RWPE2 (cell line): ENCODE data around the gene SUPT3H.

Experiments used
- ATAC-seq: fragments of 200-7000 bp; cut with Tn5 transposase; 3 replicates; pipeline ENCODE4 v1.9.1; 2021; ENCODE audit warnings: low read depth
- DNase-seq: peaks from one replicate; pipeline ENCODE4 v3.0.0-alpha.2; 2020; ENCODE audit warnings: low spot score
- H3K27ac ChIP-seq: fragments of 450-650 bp; 2 replicates; pipeline ENCODE4 v1.5.1; 2017; ENCODE audit warnings: mild to moderate bottlenecking; ENCODE audit not compliant: poor library complexity, severe bottlenecking
- H3K27me3 ChIP-seq: fragments of 250-450 bp; sonication (Bioruptor Pico); 2 replicates; pipeline ENCODE4 v1.5.1; 2021; ENCODE audit warnings: mild to moderate bottlenecking, moderate library complexity; ENCODE audit not compliant: insufficient read depth, poor library complexity, severe bottlenecking
- H3K36me3 ChIP-seq: fragments of 250-450 bp; sonication (Bioruptor Pico); 2 replicates; pipeline ENCODE4 v1.5.1; 2020; ENCODE audit warnings: low read depth, mild to moderate bottlenecking, moderate library complexity
- H3K4me1 ChIP-seq: fragments of 250-450 bp; sonication (Bioruptor Pico); 2 replicates; pipeline ENCODE4 v1.5.1; 2021; ENCODE audit warnings: mild to moderate bottlenecking, moderate library complexity; ENCODE audit not compliant: insufficient read depth, poor library complexity, severe bottlenecking
- H3K4me3 ChIP-seq: fragments of 250-450 bp; sonication (Bioruptor Pico); 2 replicates; pipeline ENCODE4 v1.5.1; 2021; ENCODE audit warnings: mild to moderate bottlenecking, moderate library complexity; ENCODE audit not compliant: severe bottlenecking
- H3K9me3 ChIP-seq: fragments of 250-450 bp; sonication (Bioruptor Pico); 2 replicates; pipeline ENCODE4 v1.5.1; 2021; ENCODE audit warnings: mild to moderate bottlenecking, moderate library complexity; ENCODE audit not compliant: severe bottlenecking
- TF ChIP-seq, protein P1 (sequence below): fragments of 450-650 bp; IDR thresholded peaks from one replicate; pipeline ENCODE4 v1.5.1; 2017; ENCODE audit warnings: mild to moderate bottlenecking, moderate library complexity; ENCODE audit not compliant: poor library complexity, severe bottlenecking

The SUPT3H gene

DNA sequence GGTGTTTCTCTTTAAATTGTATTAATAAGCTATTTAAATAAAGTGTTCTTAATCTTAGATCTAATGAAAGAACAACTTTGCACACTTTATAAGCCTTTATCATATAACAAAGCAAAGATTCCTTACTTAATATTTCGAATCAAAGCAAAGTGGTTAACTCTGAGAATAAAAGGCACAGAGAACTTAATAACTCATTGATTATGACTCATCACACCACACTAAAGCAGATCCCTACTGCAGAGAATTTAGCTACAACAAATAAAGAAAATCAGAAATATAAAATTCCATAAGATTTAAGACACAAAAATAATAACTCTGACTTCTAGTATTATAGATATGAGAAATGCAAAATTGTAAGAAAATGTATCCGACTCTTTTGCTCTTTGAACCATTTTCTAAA, 185.2 kb downstream of the SUPT3H start:
- no peaks in the 10 kb centered on the region for H3K36me3 ChIP-seq
- no peak overlapping the region for H3K4me3 ChIP-seq
- no peak overlapping the region for H3K27ac ChIP-seq
- peaks cover 7% of the 10 kb centered on the region for H3K4me1 ChIP-seq
- no peaks in the 10 kb centered on the region for H3K27me3 ChIP-seq
- DNase-seq (no peak), ATAC-seq (no peak)
- no peaks in the 10 kb centered on the region for H3K9me3 ChIP-seq
- TF ChIP-seq, protein P1, sequence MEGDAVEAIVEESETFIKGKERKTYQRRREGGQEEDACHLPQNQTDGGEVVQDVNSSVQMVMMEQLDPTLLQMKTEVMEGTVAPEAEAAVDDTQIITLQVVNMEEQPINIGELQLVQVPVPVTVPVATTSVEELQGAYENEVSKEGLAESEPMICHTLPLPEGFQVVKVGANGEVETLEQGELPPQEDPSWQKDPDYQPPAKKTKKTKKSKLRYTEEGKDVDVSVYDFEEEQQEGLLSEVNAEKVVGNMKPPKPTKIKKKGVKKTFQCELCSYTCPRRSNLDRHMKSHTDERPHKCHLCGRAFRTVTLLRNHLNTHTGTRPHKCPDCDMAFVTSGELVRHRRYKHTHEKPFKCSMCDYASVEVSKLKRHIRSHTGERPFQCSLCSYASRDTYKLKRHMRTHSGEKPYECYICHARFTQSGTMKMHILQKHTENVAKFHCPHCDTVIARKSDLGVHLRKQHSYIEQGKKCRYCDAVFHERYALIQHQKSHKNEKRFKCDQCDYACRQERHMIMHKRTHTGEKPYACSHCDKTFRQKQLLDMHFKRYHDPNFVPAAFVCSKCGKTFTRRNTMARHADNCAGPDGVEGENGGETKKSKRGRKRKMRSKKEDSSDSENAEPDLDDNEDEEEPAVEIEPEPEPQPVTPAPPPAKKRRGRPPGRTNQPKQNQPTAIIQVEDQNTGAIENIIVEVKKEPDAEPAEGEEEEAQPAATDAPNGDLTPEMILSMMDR, result no peak

DNA sequence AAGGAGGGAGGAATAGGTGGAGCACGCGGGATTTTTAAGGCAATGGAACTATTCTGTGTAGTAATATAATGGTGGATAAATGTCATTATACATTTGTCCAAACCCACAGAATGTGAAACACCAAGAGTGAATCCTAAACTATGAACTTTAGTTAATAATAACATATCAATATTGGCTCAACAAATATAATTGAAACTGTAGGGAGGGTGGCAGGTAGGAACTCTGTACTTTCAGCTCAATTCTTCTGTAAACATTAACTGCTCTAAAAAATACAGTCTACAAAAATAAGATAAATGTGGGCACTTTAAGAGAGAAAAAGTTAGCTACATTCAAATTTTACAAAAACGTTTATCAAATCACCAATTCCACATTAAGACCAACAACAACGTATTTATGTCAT, 186.3 kb downstream of the SUPT3H start:
- Histone ChIP-seq H3K9me3 (no peaks in the 10 kb centered on the region), H3K4me3 (no peak overlapping the region), H3K4me1 (peaks cover 10% of the 10 kb centered on the region), H3K36me3 (no peaks in the 10 kb centered on the region), H3K27me3 (no peaks in the 10 kb centered on the region), H3K27ac (no peak overlapping the region)
- ATAC-seq, result no peak
- no peak for DNase-seq
- TF ChIP-seq, protein P1, result no peak

DNA sequence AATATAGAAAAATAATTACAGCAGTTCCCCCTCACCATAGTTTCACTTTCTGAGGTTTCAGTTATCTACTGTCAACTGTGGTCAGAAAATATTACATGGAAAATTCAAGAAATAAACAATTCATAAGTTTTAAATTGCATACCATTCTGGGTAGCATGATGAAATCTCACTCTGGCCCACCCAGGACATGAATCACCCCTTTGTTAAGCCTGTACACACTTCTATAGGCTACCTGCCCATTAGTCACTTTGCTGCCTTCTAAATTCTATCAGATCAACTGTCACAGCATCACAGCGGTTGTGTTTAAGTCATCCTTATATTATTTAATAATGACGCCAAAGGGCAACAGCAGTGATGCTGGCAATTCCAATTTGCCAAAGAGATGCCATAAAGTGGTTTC, 189.9 kb downstream of the SUPT3H start:
- DNase-seq, result no peak

DNA sequence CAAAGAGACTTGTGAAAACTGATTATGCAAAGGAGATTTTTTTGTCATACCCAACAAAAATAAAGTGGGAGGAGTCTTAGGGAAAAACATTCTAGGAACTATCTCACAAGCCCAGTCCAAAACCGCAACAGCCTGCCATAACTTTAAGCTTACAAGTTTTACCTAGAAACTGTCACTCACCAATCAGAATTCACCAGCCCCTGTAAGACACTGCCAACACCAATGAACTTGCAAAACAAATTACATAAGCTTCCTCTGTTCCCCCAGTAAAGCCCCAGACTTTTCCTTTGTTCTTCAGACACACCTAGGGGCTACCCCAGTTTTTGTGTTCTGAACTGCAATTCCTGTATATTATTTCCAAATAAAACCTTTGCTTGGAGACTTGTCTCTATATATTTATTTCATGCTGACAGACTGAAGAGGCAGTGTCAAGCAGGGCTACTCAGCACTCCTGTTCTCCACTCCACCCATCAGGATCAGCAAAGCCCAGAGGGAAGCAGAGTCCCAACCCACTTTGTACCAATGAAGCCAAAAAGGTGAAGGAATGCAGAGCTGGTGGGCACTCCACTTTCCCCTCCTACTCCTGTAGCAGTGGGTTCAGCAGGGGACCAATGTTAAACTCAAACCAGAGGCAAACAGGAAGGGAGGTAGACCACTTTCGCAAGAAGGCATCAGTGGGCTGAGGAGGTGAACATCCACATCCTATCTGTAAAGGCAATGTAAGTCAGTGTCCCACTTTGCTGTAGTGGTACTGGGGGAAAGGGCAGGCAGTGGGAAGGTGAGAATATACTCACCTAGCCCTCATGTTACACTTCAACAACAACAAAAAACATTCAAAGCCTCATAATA, 192.1 kb downstream of the SUPT3H start:
- no peak for DNase-seq
- ATAC-seq, result no peak
- Histone ChIP-seq H3K4me1 (peaks cover 5% of the 10 kb centered on the region), H3K36me3 (no peaks in the 10 kb centered on the region), H3K9me3 (no peaks in the 10 kb centered on the region), H3K27ac (no peak overlapping the region), H3K27me3 (no peaks in the 10 kb centered on the region), H3K4me3 (no peak overlapping the region)
- TF ChIP-seq, protein P1, result no peak

More for the DNA sequence above, 189.9 kb downstream of the SUPT3H start:
- TF ChIP-seq, protein P1, result no peak
- Histone ChIP-seq H3K4me1 (peaks cover 10% of the 10 kb centered on the region), H3K36me3 (no peaks in the 10 kb centered on the region), H3K27ac (peak overlapping the region; percentile 48), H3K4me3 (no peak overlapping the region), H3K27me3 (no peaks in the 10 kb centered on the region), H3K9me3 (no peaks in the 10 kb centered on the region)
- peak; percentile 96 for ATAC-seq

DNA sequence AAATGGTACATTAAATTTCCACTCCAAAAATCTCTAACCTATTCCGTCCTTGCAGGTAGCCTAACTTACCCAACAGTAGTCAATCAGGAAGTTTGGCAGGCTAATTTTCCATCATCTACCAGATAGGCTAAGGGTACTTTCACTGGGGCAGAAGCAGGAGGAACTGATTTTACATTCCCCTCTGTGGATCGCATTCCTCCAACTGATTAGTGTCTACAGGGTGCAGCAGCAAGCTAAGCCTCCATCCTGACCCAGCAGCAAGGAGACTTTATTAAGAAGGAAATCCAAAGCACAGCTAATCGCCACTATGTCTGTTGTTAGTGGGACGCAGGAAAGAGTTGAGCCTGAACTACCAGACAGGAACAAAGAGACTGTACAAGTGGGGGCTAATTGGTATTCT, 192.8 kb downstream of the SUPT3H start:
- TF ChIP-seq, protein P1, result no peak
- Histone ChIP-seq H3K27ac (no peak overlapping the region), H3K27me3 (no peaks in the 10 kb centered on the region), H3K4me3 (no peak overlapping the region), H3K36me3 (no peaks in the 10 kb centered on the region), H3K9me3 (no peaks in the 10 kb centered on the region), H3K4me1 (peaks cover 5% of the 10 kb centered on the region)
- no peak for DNase-seq
- no peak for ATAC-seq
